ENCODE results near the gene SF3A2.

GRCh38 chr19:2234996-2235380, 1.6 kb upstream of the SF3A2 start:
- TF ChIP-seq CTCF (IDR thresholded peaks at IDR 0.05; ENCODE audit: low read length) (no peak), EZH2 (IDR thresholded peaks at IDR 0.05; ENCODE audit: borderline replicate concordance, low read length) (no peak)
